T-helper 1 cell (primary cell): ENCODE measurements around the gene DIS3.
"Not testable (repeated sequence)": the region's sequence is repeated elsewhere in the genome, so short reads cannot be mapped to it uniquely, and the experiment has no call there.

Experiments used
- DNase-seq, 5 donors: peaks; one replicate each; pipeline ENCODE4 v3.0.0-alpha.2; 2012 to 2020
- total RNA-seq, 4 donors: gene quantifications; one replicate each; lab custom pipeline; 2026; lab: John Stamatoyannopoulos, UW

DIS3 gene, protein sequence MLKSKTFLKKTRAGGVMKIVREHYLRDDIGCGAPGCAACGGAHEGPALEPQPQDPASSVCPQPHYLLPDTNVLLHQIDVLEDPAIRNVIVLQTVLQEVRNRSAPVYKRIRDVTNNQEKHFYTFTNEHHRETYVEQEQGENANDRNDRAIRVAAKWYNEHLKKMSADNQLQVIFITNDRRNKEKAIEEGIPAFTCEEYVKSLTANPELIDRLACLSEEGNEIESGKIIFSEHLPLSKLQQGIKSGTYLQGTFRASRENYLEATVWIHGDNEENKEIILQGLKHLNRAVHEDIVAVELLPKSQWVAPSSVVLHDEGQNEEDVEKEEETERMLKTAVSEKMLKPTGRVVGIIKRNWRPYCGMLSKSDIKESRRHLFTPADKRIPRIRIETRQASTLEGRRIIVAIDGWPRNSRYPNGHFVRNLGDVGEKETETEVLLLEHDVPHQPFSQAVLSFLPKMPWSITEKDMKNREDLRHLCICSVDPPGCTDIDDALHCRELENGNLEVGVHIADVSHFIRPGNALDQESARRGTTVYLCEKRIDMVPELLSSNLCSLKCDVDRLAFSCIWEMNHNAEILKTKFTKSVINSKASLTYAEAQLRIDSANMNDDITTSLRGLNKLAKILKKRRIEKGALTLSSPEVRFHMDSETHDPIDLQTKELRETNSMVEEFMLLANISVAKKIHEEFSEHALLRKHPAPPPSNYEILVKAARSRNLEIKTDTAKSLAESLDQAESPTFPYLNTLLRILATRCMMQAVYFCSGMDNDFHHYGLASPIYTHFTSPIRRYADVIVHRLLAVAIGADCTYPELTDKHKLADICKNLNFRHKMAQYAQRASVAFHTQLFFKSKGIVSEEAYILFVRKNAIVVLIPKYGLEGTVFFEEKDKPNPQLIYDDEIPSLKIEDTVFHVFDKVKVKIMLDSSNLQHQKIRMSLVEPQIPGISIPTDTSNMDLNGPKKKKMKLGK
- 78.7 to 110 (median 100) reads per million in 4 donors for total RNA-seq

DNA sequence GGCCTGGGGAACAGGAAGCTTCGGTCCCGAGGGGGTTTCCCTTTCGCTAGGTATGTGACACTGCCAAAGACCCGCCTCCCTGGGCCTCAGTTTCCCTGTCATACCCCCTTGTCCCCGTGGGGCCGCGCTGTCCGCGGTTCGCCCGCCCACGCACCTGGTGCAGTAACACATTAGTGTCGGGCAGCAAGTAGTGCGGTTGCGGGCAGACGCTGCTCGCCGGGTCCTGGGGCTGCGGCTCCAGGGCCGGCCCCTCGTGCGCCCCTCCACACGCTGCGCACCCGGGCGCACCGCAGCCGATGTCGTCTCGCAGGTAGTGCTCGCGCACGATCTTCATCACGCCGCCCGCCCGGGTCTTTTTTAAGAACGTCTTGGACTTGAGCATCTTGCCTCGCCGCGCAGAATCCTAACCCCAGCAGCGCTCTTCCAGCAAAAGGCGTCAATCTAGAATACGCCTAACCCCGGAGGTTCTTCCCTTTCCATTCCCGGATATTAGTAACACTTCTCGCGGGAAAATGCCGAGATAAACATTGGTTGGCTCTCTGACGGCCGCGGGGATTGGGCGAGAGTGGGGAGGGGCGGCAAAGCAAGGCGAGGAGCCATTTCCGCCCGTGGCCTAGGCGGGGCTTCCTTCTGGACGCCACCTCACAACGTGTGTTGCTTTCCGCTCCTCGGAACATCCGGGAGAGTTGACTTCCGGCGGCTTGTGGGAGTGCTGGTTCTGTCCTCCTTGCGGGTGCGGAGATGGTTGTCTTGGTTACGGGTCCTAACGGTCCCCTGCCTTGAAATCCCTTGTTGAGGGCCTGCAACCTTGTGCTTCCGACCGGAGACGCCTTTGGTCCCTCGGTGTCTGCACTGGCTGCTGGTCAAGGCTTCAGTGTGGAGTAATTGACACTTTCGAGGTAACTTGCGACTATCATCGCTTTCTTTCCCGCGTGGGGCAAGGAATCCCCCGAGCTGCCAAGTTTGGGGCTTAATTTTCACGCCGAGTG is at the start of gene DIS3, which contains the start of gene PIBF1:
Gene DIS3, minus strand, starts transcription at position 450 of the 989 bp plus-strand sequence. Its CDS starts 68 bp downstream, at position 382.
Gene PIBF1, plus strand, starts transcription at position 683 of the 989 bp plus-strand sequence. CDS start 1,337 bp downstream, outside the sequence.
- peak; percentile 91 to 98 (median 95) for DNase-seq

DNA sequence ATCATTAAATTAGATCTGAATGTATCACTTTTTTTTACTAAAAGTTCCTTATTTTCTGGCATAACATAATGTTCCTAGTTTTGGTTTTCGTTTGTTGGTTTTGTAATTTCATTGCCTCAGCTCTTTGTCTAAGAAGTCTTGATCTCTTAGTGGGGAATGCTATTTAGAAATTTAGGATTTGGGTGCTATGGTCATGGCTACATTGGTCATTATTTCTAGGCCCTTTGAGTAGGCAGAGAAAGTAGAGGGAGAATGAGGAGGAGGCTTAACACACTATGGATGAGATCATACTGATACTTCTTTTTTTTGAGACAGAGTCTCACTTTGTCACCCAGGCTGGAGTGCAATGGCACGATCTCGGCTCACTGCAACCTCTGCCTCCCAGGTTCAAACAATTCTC is 42.0 kb upstream of the DIS3 start:
- DNase-seq, result no peak

DNA sequence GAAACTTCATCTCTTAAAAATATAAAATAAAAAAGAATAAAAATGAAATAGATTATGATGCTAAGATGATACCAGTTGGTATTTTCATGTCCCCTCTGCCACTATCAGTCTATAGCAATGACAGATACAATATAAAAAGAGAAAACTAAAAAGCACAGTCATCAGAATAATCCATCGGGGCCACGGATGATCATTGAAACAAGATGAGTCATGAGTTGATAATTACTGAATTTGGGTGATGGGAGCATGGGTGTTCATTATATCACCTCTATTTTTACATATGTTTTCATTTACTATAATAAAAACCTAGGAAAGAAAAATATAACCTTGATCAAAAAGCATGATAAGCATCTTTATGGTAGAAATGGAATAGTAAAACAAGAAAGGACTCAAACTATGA is 41.4 kb upstream of the DIS3 start:
- no peak for DNase-seq

DNA sequence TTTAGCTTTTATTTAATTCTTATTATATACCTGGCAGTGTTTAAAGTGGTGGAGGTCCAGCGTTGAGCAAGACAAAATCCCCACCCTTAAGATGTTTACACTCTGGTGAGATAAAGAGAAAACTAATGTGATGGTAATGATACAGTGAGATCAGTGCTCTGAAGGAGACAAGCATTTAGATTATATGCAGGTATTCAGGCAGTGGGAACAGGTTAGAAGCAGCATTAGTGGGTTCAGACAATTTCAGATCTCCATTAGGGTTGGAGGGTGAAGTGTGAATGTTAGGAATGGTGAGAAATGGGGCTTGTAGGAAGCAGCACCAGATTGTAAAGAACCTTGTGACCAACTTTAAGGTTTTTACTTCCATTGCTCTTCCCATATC is 39.2 kb upstream of the DIS3 start:
- DNase-seq, result no peak

DNA sequence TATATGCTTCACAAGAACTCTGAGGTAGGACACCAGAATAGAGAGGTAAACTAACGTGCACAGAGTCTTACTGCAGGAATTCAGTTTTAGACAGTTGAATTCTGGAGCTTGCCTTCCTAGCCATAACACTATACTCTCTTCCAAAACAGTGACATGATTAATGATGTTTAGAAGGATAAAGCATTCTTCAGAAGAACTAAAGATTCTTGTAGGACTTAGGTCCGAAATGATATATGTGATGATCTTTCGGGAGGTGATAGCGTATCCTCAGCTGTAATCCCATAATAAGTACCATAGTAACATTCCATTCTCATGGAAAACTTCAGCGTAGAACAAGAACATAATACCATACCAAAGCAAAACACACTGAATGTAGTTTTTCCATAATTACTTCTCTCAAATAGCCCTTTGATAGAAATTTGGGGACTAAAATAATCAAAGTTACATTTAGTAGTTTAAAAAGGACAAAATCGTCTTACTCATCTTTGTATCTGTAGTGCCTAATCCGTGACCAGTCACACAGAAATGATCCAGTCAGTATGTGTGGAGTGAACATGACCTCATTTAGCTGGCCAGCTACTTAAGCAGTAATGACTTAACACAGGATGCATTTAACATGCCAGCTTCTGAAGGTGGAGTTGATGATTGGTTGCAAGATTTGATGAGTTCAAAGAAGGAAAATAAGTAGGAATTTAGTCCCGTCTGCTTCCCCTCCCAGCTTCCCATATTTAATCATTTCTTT is 38.6 kb upstream of the DIS3 start:
- DNase-seq, result no peak

DNA sequence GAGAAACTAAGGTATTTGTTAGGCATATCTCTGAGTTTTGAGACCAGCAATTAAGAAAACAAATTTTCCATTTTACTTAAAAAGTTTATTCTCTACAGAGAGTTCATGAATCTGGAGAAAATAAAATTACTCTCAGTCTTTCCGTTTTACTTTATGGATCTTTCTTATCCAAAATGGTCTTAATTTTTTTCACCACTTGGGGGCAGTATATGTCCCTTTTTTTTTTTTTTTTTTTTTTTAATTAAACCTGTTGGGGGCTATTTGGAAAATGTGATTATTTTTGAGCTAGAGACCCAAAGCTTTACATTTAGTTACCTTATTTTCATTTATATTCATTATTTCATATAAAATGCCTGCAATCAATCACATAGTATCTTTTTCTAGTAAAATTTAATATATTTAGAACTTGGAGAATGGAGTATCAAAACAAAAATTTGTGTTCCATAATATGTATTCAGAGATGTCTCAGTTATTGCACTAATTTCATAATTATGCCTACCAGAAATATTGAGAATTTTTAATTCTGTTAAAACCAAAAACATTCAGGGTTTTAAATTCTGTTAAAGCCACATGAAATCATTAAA is 27.3 kb upstream of the DIS3 start:
- peak in 1 of 5 donors; percentile 3 for DNase-seq

DNA sequence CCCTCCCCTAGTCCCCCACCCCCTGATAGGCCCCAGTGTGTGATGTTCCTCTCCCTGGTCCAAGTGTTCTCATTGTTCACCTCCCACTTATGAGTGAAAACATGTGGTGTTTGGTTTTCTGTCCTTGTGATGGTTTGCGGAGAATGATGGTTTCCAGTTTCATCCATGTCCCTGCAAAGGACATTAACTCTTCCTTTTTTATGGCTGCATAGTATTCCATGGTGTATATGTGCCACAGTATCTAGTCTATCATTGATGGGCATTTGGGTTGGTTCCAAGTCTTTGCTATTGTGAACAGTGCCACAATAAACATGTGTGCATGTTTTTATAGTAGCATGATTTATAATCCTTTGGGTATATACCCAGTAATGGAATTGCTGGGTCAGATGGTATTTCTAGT is 24.8 kb upstream of the DIS3 start:
- DNase-seq, result not testable (repeated sequence)

DNA sequence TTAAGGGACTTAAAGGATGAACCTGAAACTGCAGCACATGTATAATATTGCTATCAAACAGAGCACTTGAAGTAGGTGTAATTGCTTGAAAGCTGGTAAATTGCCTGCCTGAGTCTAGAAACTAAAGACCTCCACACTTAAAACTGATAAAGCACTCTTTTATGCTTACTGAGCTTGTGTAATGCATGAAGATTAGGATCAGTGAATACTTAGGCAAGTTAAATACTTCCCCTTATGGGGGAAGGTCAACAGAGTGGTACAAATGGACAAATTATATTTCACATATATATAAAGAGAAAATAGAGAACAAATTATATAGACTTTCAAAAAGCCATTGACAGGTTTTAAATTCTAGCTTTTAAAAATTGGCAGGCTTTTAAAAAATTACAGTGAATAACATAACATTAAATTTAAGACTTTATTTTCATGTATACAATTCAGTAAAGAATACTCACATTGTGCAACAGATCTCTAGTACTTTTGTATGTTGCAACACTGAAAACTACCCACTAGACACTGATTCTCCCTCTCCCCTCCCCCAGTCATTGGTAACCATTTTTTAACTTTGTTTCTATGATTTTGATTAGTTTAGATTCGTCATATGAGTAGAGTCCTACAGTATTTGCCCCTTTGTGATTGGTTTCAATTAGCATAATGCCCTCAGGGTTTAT is 24.1 kb upstream of the DIS3 start:
- DNase-seq, result no peak

DNA sequence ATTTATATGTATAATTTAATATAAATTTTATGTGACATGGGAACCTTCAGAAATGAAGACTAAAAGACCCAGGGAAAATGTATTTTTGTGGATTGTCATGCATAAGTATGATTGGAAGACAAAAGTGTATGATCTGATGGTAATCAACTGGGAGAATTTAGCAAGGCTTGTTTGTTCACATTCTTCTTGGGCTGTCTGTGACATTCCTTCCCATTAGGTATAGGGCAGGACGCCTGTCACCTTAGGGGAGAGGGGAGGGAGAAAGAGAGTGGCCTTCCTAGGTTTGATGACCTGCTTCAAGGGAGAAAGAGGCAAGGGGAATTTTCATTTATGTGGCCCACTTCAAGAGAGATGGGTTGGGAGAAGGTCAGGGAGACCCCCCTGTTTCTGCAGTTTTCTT is 22.6 kb upstream of the DIS3 start:
- DNase-seq, result no peak

DNA sequence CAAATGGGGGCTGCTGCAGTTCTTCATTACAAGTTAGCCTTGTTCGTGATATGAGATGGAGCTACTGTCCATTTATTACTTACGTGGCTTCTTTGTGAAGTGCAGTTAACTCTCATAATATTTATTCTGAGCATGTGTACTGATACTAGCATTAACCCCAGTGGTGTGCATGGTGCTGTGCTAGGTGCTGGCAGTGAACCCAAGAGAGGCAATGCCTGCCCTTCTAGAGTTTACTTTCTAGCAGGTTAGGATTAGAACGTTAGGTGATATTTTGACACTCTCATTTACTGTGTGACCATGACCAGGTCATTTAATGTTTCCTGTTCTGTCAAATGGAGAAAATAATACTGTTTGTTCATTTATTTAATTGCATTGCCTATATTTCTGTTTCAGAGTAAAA is 17.1 kb upstream of the DIS3 start:
- DNase-seq, result no peak

DNA sequence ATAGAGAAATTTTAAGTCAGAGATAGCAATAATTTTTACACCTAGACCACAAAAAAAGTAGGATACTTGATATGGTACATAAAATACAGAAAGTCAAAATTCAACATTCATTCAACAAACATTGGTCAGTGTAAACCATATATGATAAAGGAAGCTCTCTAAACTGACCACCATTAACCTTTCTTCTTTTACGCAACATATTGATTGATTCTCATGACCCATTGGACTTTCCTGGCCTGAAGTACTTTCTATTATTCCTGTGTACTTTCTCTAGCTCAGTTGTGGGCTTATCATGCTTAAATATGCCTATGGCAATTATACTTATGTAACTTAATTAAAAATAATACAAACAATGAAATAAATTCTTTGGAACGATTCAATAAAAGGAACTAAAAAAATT is 10.9 kb upstream of the DIS3 start:
- DNase-seq, result no peak

DNA sequence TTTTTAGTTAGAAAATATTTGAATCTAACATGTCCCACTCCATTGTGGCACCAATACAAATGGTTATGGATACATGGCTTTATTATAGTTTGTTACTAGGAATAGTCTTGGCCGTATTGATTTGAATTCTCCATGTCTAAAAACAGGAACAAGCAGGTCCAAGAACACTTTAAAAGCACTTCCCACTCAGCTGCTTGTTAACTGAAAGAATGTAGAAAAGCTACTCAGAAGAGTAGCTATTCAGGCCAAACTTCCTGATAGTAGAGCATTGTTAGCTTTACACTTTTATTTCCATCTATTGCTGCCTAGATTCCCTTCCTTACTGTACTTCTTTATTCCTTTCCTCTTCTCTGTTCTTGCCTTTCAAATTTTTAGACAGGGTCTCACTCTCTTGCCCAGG is 7.1 kb upstream of the DIS3 start:
- DNase-seq, result no peak

DNA sequence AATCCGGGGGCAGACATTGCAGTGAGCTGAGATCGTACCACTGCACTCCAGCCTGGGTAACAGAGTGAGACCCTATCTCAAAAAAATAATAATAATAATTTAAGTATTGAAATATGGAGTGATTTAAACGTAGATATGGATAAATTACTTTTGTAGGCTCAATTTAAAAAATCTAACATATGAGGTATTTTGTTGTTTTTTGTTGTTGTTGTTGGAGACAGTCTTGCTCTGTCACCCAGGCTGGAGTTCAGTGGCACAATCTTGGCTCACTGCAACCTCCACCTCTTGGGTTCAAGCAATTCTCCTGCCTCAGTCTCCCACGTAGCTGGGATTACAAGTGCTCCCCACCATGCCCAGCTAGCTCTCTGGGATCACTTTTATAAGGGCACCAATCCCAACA is 3.0 kb upstream of the DIS3 start:
- DNase-seq, result not testable (repeated sequence)

DNA sequence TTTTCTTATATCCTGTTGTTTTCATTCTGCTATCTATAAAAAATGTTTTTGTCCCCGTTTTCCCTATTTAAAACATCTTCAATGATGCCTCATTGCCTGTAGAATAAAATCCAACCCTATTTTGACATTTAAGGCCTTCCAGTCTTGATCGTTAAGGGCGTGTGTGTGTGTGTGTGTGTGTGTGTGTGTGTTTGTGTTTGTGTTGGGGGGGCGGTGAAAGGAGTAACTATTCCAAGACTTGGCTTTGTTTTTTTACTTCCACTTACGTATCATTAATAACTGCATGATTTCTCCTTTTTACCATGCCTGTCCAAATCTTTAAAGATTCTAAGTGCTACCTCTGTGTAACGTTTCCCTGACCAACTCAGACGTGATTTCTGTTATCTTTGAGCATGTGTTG is 1.0 kb upstream of the DIS3 start:
- peak in 1 of 5 donors; percentile 5 for DNase-seq

DNA sequence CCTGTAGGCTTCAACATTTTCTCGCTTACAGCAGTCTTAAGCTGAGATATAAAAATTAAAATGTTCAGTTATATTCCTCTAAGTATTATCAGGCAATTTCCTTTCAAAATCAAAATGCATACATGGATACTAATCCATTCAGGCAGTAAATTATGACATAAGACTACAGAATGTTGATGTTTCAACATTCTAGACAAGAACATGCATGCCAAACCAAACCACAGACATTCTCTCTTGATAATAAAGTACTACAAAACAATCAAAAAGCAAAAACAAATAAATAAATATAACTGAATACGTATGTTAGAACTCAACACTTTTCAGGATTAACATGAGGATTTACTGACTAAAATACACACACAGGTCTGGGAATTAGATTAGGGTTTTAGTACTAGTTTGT is 7.7 kb downstream of the DIS3 start:
- DNase-seq, result no peak

DNA sequence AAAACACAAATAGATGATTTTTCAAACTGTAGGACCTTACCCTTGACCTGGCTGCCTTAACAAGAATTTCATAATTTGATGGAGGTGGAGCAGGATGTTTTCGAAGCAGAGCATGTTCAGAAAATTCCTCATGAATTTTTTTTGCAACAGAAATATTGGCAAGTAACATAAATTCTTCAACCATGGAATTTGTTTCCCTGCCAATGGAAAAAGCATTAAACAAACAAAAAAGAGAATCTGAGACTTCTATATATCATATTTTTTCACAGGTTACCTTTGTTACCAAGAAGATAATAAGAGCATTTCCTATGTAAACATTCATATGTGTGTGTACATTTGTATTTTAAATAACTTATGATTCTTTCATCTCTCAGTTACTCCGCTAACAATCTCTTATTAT is 18.3 kb downstream of the DIS3 start:
- DNase-seq, result no peak

DNA sequence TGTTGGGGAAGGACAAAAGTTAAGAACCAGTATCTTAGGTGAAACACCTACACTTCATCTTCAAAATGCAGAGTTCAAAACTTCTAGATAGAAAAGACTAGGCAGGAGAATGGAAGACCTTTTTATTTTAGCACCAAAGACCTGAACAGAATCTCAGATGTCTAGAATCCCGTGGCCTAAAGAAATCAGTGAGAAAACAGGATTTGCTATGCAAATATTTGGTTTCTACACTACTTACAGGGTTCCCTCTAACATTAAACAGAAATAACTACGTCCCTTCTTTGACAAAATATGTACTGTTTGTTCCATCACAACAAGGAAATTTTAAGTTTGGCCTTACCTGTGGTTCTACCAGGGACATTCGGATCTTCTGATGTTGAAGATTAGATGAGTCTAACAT is 21.5 kb downstream of the DIS3 start:
- no peak for DNase-seq

DNA sequence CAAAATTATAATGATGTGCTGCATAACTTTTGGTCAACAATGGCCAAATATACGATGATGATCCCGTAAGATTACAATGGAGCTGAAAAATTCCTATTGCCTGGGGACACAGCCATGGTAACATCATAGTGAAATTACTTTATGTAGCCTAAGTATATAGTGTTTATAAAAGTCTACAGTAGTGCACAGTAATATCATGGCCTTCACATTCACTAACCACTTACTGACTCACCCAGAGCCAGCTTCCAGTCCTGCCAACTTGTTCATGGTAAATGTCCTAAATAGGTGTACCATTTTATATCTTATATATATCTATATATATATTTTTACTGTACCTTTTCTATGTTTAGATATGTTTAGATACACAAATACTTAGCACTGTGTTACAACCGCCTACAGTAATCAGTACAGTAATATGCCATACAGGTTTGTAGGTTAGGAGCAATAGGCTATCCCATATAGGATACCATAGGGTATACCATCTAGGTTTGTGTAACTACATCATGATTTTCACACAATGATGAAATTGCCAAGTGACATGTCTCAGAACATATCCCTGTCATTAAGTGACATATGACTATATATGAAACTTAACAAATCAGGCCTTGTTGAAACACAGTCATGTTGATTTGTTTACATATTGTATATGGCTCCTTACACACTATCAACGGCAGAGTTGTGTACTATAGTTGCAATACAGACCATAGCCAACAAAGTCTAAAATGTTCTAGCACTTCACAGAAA is 23.7 kb downstream of the DIS3 start:
- no peak for DNase-seq

DNA sequence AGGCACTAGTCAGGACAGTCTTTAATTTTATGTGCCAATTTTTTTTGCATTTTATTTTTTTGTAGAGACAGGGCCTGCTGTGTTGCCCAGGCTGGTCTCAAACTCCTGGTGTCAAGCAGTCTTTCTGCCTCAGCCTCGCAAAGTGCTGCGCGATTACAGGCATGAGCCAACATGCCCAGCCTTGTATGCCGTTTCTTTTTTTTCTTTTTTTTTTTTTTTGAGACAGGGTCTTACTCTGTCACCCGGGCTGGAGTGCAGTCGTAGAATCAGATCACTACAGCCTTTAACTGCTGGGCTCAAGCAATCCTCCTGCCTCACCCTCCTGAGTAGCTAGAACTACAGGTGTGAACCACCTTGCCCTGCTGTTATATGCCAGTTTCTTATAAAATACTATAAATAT is 27.6 kb downstream of the DIS3 start:
- DNase-seq, result no peak

DNA sequence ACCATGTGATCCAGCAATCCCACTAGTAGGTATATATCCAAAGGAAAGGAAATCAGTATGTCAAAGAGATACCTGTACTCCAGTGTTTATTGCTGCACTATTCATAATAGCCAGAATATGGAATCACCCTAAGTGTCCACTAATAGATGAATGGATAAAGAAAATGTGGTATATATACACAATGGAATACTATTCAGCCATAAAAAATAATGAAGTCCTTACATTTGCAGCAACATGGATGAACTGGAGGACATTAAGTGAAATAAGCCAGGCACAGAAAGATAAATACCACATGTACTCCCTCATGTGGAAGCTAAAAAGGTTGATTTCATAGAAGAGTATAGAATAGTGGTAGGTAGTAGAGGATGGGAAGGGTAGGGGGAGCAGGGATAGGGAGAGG is 30.5 kb downstream of the DIS3 start:
- DNase-seq, result no peak
